ENCODE measurements around the gene NTN5. TPM values are rescaled to one million over a fixed set of nuclear protein-coding genes. Genes with fewer than 3 reads are reported as not detected.

NTN5 gene
- total and polyA plus RNA-seq, 8 donors: 0.29 to 1.4 (median 0.95) TPM

DNA sequence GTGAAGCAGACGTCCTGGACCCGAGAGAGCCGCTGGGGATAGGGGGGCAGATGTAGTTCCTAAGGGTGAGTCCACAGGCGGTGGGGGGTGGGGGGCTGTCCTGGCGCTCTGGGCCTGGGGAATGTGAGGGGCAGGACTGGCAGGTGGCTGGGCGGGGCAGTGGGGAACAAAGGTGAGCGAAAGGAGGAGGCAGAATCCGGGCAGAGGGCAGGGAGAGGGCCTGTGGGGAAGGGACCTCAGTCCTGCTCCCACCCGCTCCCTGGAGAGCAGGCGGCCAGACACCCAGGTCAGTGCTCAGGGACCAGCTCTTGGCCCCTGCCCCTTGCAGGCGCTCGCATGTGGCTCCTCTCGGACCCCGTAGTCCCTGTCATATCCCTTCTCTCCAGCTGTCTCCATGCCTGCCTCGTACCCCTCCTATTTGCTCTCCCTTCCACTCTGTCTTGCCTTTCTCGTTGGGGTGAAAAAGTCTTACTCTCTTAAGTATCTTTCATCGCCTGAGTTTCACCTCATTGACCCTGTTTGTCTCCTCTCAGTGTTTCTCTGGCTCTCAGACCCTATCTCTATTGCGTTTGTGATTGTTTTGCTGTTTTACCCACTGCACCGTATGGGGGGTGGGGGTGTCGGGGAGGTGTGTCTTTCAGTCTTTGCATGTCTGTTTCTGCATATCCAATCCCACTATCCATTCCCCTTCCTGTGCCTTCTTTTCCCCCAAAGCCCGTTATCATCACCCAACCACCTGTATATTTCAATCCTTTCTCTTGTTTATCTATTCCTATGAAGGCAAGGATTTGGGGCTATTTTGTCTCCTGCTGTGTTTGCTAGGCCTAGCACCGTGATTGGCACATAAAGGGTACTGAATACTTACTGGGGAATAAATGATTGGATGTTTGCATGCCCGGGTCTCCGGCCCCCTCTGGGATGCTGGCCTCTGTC, 47.8 kb downstream of the NTN5 start:
- no peaks in the 10 kb centered on the region for H3K9me3 ChIP-seq
- ATAC-seq: no peak

DNA sequence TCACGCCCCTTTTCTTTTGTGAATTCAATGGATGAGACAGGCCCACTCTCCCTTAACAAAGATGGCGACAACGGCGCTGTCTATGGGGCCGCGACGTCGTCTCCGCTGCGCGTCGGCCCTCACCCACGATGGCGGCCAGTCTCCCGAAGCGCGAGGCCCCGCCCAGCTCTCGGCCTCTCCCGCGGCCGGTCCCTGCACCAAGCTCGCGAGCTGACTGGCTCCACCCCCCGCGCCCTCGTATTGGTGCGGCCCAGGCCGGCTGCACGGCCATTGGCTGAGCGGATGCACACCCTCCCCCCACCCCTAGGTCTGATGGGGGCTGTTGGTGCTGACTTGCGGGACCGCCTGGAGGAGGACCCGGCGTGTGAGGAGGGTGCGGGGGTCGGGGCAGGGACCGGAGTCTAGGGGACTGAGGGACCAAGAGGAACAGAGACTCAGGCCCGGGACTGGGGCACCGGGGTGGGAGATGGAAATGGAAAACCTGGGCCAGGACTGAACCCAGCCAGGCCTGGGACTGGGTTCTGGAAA, 48.7 kb downstream of the NTN5 start:
- TF ChIP-seq, protein P1, sequence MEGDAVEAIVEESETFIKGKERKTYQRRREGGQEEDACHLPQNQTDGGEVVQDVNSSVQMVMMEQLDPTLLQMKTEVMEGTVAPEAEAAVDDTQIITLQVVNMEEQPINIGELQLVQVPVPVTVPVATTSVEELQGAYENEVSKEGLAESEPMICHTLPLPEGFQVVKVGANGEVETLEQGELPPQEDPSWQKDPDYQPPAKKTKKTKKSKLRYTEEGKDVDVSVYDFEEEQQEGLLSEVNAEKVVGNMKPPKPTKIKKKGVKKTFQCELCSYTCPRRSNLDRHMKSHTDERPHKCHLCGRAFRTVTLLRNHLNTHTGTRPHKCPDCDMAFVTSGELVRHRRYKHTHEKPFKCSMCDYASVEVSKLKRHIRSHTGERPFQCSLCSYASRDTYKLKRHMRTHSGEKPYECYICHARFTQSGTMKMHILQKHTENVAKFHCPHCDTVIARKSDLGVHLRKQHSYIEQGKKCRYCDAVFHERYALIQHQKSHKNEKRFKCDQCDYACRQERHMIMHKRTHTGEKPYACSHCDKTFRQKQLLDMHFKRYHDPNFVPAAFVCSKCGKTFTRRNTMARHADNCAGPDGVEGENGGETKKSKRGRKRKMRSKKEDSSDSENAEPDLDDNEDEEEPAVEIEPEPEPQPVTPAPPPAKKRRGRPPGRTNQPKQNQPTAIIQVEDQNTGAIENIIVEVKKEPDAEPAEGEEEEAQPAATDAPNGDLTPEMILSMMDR (IDR thresholded peaks at IDR 0.05): no peak
- no peaks in the 10 kb centered on the region for H3K9me3 ChIP-seq
- peaks cover 0 to 35% of the 10 kb centered on the region in 2 donors for H3K36me3 ChIP-seq
- peak; percentile 95 to 99 (median 98) for DNase-seq
- ATAC-seq: peak; percentile 86
- H3K27me3 ChIP-seq: no peaks in the 10 kb centered on the region
- H3K4me3 ChIP-seq: peak overlapping the region; percentile 27 to 49
- H3K4me1 ChIP-seq: peaks cover 4 to 54% of the 10 kb centered on the region in 2 donors
- H3K27ac ChIP-seq: peak overlapping the region; percentile 69 to 80
- intact Hi-C loops (cut with DNase I): no loop called here

More for the DNA sequence above, 47.8 kb downstream of the NTN5 start:
- peaks cover 0 to 44% of the 10 kb centered on the region in 2 donors for H3K36me3 ChIP-seq
- no peak for DNase-seq
- no peaks in the 10 kb centered on the region for H3K27me3 ChIP-seq
- intact Hi-C loops (cut with DNase I): no loop called here
- peak overlapping the region in 1 of 2 donors; percentile 69 for H3K27ac ChIP-seq
- H3K4me1 ChIP-seq: peaks cover 1 to 56% of the 10 kb centered on the region in 2 donors
- H3K4me3 ChIP-seq: peak overlapping the region in 1 of 2 donors; percentile 49
- TF ChIP-seq, protein P1 (IDR thresholded peaks at IDR 0.05): no peak

DNA sequence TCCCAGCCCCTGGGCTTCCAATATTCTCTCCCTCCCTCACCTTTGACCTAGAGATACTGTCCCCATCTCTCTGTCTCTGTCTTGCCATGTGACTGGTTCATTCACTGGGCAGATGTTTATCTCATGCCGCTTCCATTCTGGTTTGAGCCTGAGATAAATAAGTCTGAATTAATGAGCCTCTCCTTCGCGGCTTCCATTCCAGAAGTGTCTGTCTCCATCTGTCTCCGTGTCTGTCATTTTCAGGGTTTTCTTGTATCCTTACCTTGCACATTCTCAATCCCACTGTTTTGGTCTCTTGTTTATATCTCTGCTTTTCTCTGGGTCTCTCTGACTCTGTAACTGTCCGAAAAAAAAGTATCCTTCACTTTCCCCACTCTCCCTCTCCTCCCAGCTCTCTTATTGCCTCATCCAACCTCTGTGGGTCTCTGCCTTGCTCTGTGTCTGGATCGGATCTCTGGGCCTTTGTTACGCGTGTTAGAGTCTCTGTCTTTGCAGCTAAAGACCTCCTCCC, 49.2 kb downstream of the NTN5 start:
- Histone ChIP-seq H3K27ac (peak overlapping the region; percentile 69 to 80), H3K9me3 (no peaks in the 10 kb centered on the region), H3K4me3 (peak overlapping the region in 1 of 2 donors; percentile 49), H3K36me3 (peaks cover 0 to 31% of the 10 kb centered on the region in 2 donors), H3K27me3 (no peaks in the 10 kb centered on the region), H3K4me1 (peaks cover 4 to 54% of the 10 kb centered on the region in 2 donors)
- no peak for ATAC-seq
- intact Hi-C loops (cut with DNase I): no loop called here
- DNase-seq: no peak
- TF ChIP-seq, protein P1 (IDR thresholded peaks at IDR 0.05): no peak

DNA sequence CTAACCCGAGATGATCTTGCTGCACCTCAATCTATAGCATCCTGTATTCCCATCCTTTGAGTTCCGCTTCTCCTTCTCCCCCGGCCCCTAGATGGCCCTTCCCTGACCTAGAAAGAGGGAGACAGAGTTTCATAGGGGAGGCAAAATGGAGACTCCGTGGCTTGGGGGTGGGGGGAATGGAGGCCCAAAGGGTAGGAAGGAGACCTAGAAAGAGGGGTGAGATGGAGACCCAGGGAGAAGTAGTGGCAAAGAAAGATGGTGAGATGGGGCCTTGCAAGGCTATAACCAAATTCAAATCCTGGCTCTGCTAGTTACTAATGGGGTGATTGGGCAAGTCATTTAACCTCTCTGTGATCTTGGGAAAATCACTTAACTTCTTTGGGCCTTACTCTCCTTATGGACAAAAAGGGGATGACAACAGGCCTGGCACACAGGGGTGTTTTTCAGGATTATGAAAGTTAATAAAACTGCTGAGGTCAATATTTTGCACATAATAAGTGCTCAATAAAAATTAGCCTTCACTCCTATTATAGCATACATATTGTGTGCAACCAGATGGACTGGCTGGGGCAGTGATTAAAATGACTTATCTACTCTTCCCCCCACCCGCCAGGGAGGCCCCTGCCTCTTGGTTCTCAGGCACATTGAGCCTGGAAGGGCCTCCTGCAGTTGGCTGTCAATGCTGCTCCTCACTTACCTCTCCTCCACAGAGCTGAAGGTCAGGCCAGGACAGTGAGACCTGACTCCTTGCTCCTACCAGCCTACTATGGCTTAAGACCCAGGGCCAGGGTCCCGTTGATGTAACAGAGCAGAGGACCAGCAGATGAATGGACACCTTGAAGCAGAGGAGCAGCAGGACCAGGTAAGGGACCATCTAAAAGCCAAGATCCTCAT, 52.9 kb downstream of the NTN5 start:
- intact Hi-C loops (cut with DNase I): no loop called here
- DNase-seq (peak in 1 of 4 donors; percentile 25), ATAC-seq (no peak)
- Histone ChIP-seq H3K4me1 (peaks cover 20 to 83% of the 10 kb centered on the region in 2 donors), H3K36me3 (peaks cover 0 to 34% of the 10 kb centered on the region in 2 donors), H3K27ac (peak overlapping the region; percentile 92 to 94), H3K9me3 (no peaks in the 10 kb centered on the region), H3K4me3 (peak overlapping the region; percentile 75 to 87), H3K27me3 (no peaks in the 10 kb centered on the region)
- TF ChIP-seq, protein P1 (IDR thresholded peaks at IDR 0.05): no peak
